Lung (tissue), 12 donors: ENCODE results near the gene TPH1. TPM values are rescaled to one million over a fixed set of nuclear protein-coding genes. Genes with fewer than 3 reads are reported as not detected.
"Not testable (repeated sequence)": the region's sequence is repeated elsewhere in the genome, so short reads cannot be mapped to it uniquely, and the experiment has no call there.

Experiments used
- ATAC-seq: fragments of 200-7000 bp; cut with Tn5 transposase; one replicate; pipeline ENCODE4 v1.9.1; 2020; ENCODE audit warnings: moderate number of reproducible peaks; ENCODE audit not compliant: insufficient read depth, low FRiP score
- DNase-seq, 3 donors: peaks; one replicate each; pipeline ENCODE4 v3.0.0-alpha.2; 2013 to 2017
- H3K27ac ChIP-seq, 2 donors: one replicate each; pipeline ENCODE4 v1.5.1; 2013; ENCODE audit warnings: mild to moderate bottlenecking in 2 of 2, moderate library complexity in 2 of 2, control low read depth in 1 of 2, inconsistent platforms in 1 of 2, low read depth in 1 of 2, low read length in 1 of 2
- H3K27me3 ChIP-seq, 3 donors: one replicate each; pipeline ENCODE4 v1.5.1; 2013; ENCODE audit warnings: low read length in 2 of 3; ENCODE audit not compliant: control insufficient read depth in 3 of 3, insufficient read depth in 3 of 3
- H3K36me3 ChIP-seq, 4 donors: one replicate each; pipeline ENCODE4 v1.5.1; 2013; ENCODE audit warnings: low read length in 4 of 4, mild to moderate bottlenecking in 1 of 4, moderate library complexity in 1 of 4; ENCODE audit not compliant: control insufficient read depth in 4 of 4, insufficient read depth in 4 of 4
- H3K4me1 ChIP-seq, 5 donors: one replicate each; pipeline ENCODE4 v1.5.1; 2013; ENCODE audit warnings: low read length in 5 of 5, mild to moderate bottlenecking in 2 of 5, moderate library complexity in 1 of 5; ENCODE audit not compliant: control insufficient read depth in 5 of 5, insufficient read depth in 5 of 5
- H3K4me3 ChIP-seq: one replicate; pipeline ENCODE4 v1.5.1; 2013; ENCODE audit warnings: mild to moderate bottlenecking, control low read depth, moderate library complexity
- H3K9ac ChIP-seq, 2 donors: one replicate each; pipeline ENCODE4 v1.5.1; 2013; ENCODE audit warnings: low read length in 2 of 2, control low read depth in 1 of 2; ENCODE audit not compliant: insufficient read depth in 1 of 2
- H3K9me3 ChIP-seq, 4 donors: one replicate each; pipeline ENCODE4 v1.5.1; 2013; ENCODE audit warnings: low read length in 3 of 4, mild to moderate bottlenecking in 1 of 4, moderate library complexity in 1 of 4; ENCODE audit not compliant: control insufficient read depth in 4 of 4, insufficient read depth in 3 of 4
- CTCF ChIP-seq: IDR thresholded peaks from 2 replicates; pipeline ENCODE4 v1.5.1; 2012; ENCODE audit warnings: mild to moderate bottlenecking; ENCODE audit errors: control extremely low read depth, extremely low read depth
- WGBS, 2 donors: extraction: QIAGEN DNeasy Blood & Tissue Kit; methylation state at CpG; one replicate each; pipeline ENCODE4 v1.1.7; 2013; 5-methylcytosine and 5-hydroxymethylcytosine counted together
- polyA plus RNA-seq, 2 donors: library from polyadenylated mRNA; stranded (reverse); fragments of 200-250 nt; gene quantifications; one replicate each; pipeline ENCODE4 v1.2.1, GENCODE V29; 2013
- total RNA-seq, 2 donors: library from RNA; depleted of rRNA in 1 of 2; stranded (reverse); fragments of >200 nt in 1 of 2; gene quantifications; one replicate each; pipeline ENCODE4 v1.2.1, GENCODE V29; 2014 to 2021
- donor health status: control.
- donor health status: control.
- donor health status: Bipolar disorder and iron deficiency.
- donor health status: healthy.
- donor health status: DM: yes; HTN: yes; CAD: no.

TPH1 gene
- total and polyA plus RNA-seq, 4 donors = 0.13 to 2.8 (median 0.55) TPM

GRCh38 chr11:18005376-18006129 is 40.5 kb downstream of the TPH1 start:
- no peak overlapping the region for H3K27ac ChIP-seq
- no peak for ATAC-seq

DNA sequence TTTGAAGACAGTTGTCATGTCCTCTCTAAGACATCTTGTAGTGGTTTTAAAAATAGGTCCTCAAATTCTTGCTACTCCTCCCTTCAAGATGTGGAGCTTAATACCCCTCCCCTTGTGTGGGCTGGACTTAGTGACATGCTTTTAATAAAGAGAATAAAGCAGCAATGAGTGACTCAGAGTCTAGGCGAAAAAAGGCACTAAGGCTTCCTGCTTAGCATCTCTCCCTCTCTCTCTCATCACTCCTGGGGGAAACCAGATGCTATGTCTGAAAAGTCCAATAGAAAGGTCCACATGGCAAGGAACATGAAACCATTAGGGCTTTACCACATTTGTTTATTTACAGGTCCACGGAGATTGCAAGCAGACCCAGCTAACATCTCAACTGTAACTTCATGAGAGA is 44.9 kb downstream of the TPH1 start:
- H3K27me3 ChIP-seq = no peaks in the 10 kb centered on the region
- H3K27ac ChIP-seq = no peak overlapping the region
- H3K36me3 ChIP-seq = peaks cover 6 to 15% (median 9%) of the 10 kb centered on the region in 4 donors
- no peaks in the 10 kb centered on the region for H3K9me3 ChIP-seq
- TF ChIP-seq CTCF = no peak
- H3K4me3 ChIP-seq = no peak overlapping the region
- WGBS, 2 donors = 88 to 89% methylated on average over 2 of the region's 2 CpGs
- no peak overlapping the region for H3K9ac ChIP-seq
- DNase-seq = no peak
- ATAC-seq = no peak
- no peaks in the 10 kb centered on the region for H3K4me1 ChIP-seq

More at GRCh38 chr11:18005376-18006129, 40.5 kb downstream of the TPH1 start:
- Histone ChIP-seq H3K4me1 (no peaks in the 10 kb centered on the region), H3K27me3 (no peaks in the 10 kb centered on the region), H3K9me3 (no peaks in the 10 kb centered on the region), H3K4me3 (no peak overlapping the region), H3K36me3 (peaks cover 3 to 18% (median 10%) of the 10 kb centered on the region in 4 donors), H3K9ac (no peak overlapping the region)
- DNase-seq = no peak
- WGBS, 2 donors = 87 to 93% methylated on average over 4 of the region's 4 CpGs
- no peak for TF ChIP-seq CTCF

DNA sequence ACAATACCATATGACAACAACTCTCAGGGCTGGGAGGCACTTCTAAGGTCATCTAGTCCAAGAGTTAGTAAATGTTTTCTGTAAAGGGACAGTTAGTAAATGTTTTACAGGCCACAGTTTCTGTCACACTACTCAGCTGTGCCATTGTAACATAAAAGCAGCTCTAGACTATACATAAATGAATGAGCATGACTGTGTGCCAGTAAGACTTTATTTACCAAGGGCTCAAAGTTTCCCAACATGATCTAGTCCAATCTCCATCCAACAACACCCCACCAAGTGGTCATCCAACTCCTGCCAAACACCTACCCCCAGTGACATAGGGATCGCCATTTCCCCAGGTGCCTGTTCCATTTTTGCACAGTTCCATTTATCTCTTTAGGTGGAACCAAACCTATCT is 45.3 kb downstream of the TPH1 start:
- 92 to 94% methylated on average over 1 of the region's 1 CpG for WGBS, 2 donors
- Histone ChIP-seq H3K4me3 (no peak overlapping the region), H3K36me3 (peaks cover 6 to 13% (median 9%) of the 10 kb centered on the region in 4 donors), H3K27me3 (no peaks in the 10 kb centered on the region), H3K9me3 (no peaks in the 10 kb centered on the region), H3K27ac (no peak overlapping the region), H3K9ac (no peak overlapping the region), H3K4me1 (no peaks in the 10 kb centered on the region)
- TF ChIP-seq CTCF = no peak
- DNase-seq (no peak), ATAC-seq (no peak)

GRCh38 chr11:18000128-18000527 is 45.9 kb downstream of the TPH1 start:
- not testable (repeated sequence) for DNase-seq, H3K4me3 ChIP-seq, H3K36me3 ChIP-seq, H3K9me3 ChIP-seq, H3K27ac ChIP-seq, H3K4me1 ChIP-seq, ATAC-seq, H3K27me3 ChIP-seq, H3K9ac ChIP-seq
- 97% methylated on average over 4 of the region's 4 CpGs for WGBS, 2 donors

Other genes with a start within 250 kb of the TPH1 start
- 10 to 100 TPM; 20.5 to 33.3 TPM for gene SERGEF, start 33.2 kb downstream of the TPH1 start, total RNA-seq
- gene SERGEF, start 33.2 kb downstream of the TPH1 start, polyA plus RNA-seq = 10 to 100 TPM; 20.2 to 85.0 TPM
- gene SAAL1, start 59.8 kb upstream of the TPH1 start, total RNA-seq = 10 to 100 TPM in 1 of 2 donors, 1 to 10 TPM in 1; 9.1 to 15.1 TPM
- gene SAAL1, start 59.8 kb upstream of the TPH1 start, polyA plus RNA-seq = 10 to 100 TPM in 1 of 2 donors, 1 to 10 TPM in 1; 5.5 to 13.6 TPM
- under 1 TPM in 1 of 2 donors, not detected in 1; 0.12 TPM for gene MRGPRX3, start 86.3 kb upstream of the TPH1 start, total RNA-seq
- gene MRGPRX3, start 86.3 kb upstream of the TPH1 start, polyA plus RNA-seq = under 1 TPM in 1 of 2 donors, not detected in 1; 0.18 TPM
- not detected for gene MRGPRX4, start 126.6 kb upstream of the TPH1 start, total RNA-seq
- gene MRGPRX4, start 126.6 kb upstream of the TPH1 start, polyA plus RNA-seq = not detected
- gene SAA4, start 190.5 kb upstream of the TPH1 start, total RNA-seq = 1 to 10 TPM in 1 of 2 donors, not detected in 1; 3.8 TPM
- 1 to 10 TPM in 1 of 2 donors, under 1 TPM in 1; 0.39 to 6.4 TPM for gene SAA4, start 190.5 kb upstream of the TPH1 start, polyA plus RNA-seq
- 100 to 1,000 TPM in 1 of 2 donors, 10 to 100 TPM in 1; 56.7 to 105 TPM for gene SAA2, start 202.4 kb upstream of the TPH1 start, total RNA-seq
- 1,000 to 10,000 TPM in 1 of 2 donors, 10 to 100 TPM in 1; 18.6 to 1,381 TPM for gene SAA2, start 202.4 kb upstream of the TPH1 start, polyA plus RNA-seq
- 100 to 1,000 TPM in 1 of 2 donors, 10 to 100 TPM in 1; 44.4 to 260 TPM for gene SAA1, start 220.0 kb upstream of the TPH1 start, total RNA-seq
- gene SAA1, start 220.0 kb upstream of the TPH1 start, polyA plus RNA-seq = 1,000 to 10,000 TPM in 1 of 2 donors, 100 to 1,000 TPM in 1; 148 to 2,589 TPM